HL-60 (cell line): ENCODE measurements around the gene TOX2.

Source experiments
- CTCF ChIP-seq: IDR thresholded peaks from one replicate; pipeline ENCODE4 v1.5.1; 2011; ENCODE audit warnings: low read length, control low read depth, inconsistent platforms; ENCODE audit not compliant: insufficient read depth
- GABPA ChIP-seq: IDR thresholded peaks from 2 replicates; pipeline ENCODE4 v1.6.1; 2012; ENCODE audit warnings: low read depth
- POLR2AphosphoS5 ChIP-seq: IDR thresholded peaks from 2 replicates; pipeline ENCODE4 v1.6.1; 2012; ENCODE audit warnings: low read depth
- REST ChIP-seq: IDR thresholded peaks from 2 replicates; pipeline ENCODE4 v1.6.1; 2012; ENCODE audit warnings: low read depth; ENCODE audit not compliant: insufficient replicate concordance

- no peak for TF ChIP-seq REST
- TF ChIP-seq CTCF = no peak
- no peak for TF ChIP-seq POLR2AphosphoS5
- no peak for TF ChIP-seq GABPA
These were observed 103.2 kb downstream of the TOX2 start for GRCh38 chr20:44017905-44018258.
